Measurements from ENCODE around the gene NKAPD1. TPM values are rescaled to one million over a fixed set of nuclear protein-coding genes. Genes with fewer than 3 reads are reported as not detected.
"Not testable (repeated sequence)": the region's sequence is repeated elsewhere in the genome, so short reads cannot be mapped to it uniquely, and the experiment has no call there.

NKAPD1 gene, protein sequence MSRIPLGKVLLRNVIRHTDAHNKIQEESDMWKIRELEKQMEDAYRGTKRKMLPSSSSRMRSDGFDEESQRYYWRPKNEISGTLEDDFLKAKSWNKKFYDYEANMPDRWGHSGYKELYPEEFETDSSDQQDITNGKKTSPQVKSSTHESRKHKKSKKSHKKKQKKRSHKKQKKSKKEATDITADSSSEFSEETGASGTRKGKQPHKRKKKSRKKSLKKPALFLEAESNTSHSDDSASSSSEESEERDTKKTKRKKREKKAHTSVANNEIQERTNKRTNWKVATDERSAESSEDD
- 10 to 100 TPM in 3 of 4 donors, 1 to 10 TPM in 1; 8.5 to 15.6 (median 12.3) TPM for total RNA-seq

DNA sequence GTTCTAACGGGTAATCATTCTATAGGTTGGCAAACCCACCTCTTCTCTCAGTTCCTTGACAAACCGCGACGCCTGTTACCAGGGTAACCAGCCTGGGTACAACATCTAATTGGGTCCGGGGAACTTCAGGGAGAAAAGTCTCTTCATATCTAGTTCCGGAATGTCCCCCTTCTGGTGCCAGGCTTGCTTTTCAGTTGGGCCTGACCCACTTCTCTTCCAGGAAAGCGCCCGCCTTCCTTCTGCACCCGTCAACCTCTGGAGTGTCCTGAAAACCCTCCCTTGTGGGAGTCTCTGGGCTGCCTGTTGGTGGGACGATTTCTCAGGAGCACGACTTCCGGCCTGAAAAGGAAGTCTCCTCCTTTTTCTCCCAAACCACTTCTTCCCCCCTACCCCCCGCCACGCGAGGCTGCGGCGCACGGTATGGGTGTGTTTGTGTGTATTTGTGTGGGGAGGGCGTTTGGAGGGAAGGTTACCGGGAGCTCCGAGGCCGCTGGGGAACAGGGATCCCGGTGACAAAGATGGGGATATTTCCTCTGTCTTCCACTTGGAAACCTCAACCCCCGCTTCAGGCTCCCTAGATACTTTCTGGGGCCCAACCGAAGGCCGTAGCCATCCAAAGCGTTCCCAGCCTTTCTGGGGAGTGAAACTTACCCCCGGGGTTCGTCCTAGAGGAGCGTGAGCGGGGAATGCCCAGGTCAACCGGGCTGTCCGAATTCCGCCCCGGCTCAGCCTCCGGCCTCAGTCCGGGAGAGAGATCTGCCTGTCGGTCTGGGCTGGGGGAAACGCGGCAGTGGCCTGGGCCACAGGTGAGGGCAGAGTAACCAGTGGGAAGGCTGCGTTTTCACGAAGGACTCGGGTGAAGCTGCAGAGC, at the start of gene NKAPD1, which contains the start of gene PIH1D2:
NKAPD1 (plus strand) TSS at position 359 of the 871 bp plus-strand sequence. CDS start 1,276 bp downstream, outside the sequence.
PIH1D2 (minus strand) TSS at position 77 of the 871 bp plus-strand sequence. CDS start 843 bp downstream, outside the sequence.
- H3K4me3 ChIP-seq (ENCODE audit: low read depth, poor library complexity, severe bottlenecking), result peak within 1 kb of the TSS; percentile 62
- peak; percentile 73 to 95 for DNase-seq (ENCODE audit: low spot score in 2 of 2)
- 0 to 2% methylated on average over 31 to 43 of the region's 43 CpGs for WGBS, 2 donors
- intact Hi-C loops (cut with DNase I; ENCODE audit: low total_unique reads), result no loop called here
- no peak for TF ChIP-seq POLR2A (IDR thresholded peaks at IDR 0.05)
- no peak for TF ChIP-seq CTCF (IDR thresholded peaks at IDR 0.05)

- DNase-seq (ENCODE audit: low spot score in 2 of 2), result peak; percentile 78 to 96
- peak within 1 kb of the TSS; percentile 61 for H3K4me3 ChIP-seq (ENCODE audit: low read depth, poor library complexity, severe bottlenecking)
- intact Hi-C loops (cut with DNase I; ENCODE audit: low total_unique reads), result no loop called here
- TF ChIP-seq CTCF (IDR thresholded peaks at IDR 0.05), result no peak
- TF ChIP-seq POLR2A (IDR thresholded peaks at IDR 0.05), result no peak
- WGBS, 2 donors, result 0% methylated on average over 55 to 58 of the region's 71 CpGs
Measured at GRCh38 chr11:112024773-112025678, 49.1 kb upstream of the NKAPD1 start, which contains the start of gene DLAT. TSS of gene DLAT (plus strand) at chr11:112025408. CDS start at chr11:112025473, 65 bp downstream.

DNA sequence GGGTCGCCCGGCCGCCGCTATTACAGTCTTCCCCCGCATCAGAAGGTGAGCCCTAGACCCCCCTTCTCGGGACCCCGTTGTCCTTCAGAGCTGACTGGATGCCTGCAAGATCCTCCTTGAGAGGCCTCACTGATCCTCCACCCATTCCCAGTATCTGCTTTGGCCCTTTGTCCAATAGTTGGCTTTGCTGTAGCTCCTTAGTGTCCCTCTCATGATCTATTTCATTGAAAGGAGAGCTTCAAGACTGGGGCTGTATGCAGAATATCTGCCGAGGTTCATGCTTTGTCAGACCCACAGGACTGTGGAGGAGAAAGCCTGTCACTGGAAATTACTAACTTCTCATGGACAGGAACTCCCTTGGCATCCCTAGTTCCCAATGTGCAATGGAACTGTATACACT, 48.4 kb upstream of the NKAPD1 start:
- H3K4me3 ChIP-seq (ENCODE audit: low read depth, poor library complexity, severe bottlenecking), result peak overlapping the region; percentile 61
- intact Hi-C loops (cut with DNase I; ENCODE audit: low total_unique reads), result no loop called here
- DNase-seq (ENCODE audit: low spot score in 2 of 2), result no peak
- no peak for TF ChIP-seq CTCF (IDR thresholded peaks at IDR 0.05)
- no peak for TF ChIP-seq POLR2A (IDR thresholded peaks at IDR 0.05)
- WGBS, 2 donors, result 0 to 2% methylated on average over 2 to 8 of the region's 8 CpGs

GRCh38 chr11:112026784-112027410, 47.2 kb upstream of the NKAPD1 start:
- 93 to 99% methylated on average over 19 to 21 of the region's 49 CpGs for WGBS, 2 donors
- intact Hi-C loops (cut with DNase I; ENCODE audit: low total_unique reads); H3K4me3 ChIP-seq (ENCODE audit: low read depth, poor library complexity, severe bottlenecking); DNase-seq (ENCODE audit: low spot score in 2 of 2): not testable (repeated sequence)

DNA sequence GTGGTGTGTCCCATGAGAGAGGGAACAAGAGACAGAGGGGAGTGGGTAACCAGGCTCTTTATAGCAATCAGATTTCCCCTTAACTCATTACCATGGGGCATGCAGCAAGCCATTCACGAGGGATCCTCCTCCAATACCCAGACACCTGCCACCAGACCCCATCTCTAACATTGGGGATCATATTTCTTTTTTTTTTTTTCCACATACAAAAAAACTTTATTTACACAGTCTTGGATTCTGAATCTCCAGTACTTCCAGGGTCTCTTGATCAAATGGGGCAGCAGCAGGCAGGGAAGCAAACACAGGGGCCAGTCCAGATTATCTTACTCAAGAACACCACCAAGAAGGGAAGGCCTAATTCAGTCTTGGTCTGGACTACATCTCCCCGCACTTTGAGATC, 44.6 kb upstream of the NKAPD1 start:
- TF ChIP-seq POLR2A (IDR thresholded peaks at IDR 0.05), result no peak
- no peak for TF ChIP-seq CTCF (IDR thresholded peaks at IDR 0.05)
- 92 to 96% methylated on average over 2 of the region's 2 CpGs for WGBS, 2 donors
- intact Hi-C loops (cut with DNase I; ENCODE audit: low total_unique reads), result no loop called here
- no peak for DNase-seq (ENCODE audit: low spot score in 2 of 2)
- H3K4me3 ChIP-seq (ENCODE audit: low read depth, poor library complexity, severe bottlenecking), result no peak overlapping the region
